NCI-H460 (cell line): ENCODE measurements around the gene KLHDC4. TPM values are rescaled to one million over a fixed set of nuclear protein-coding genes. Genes with fewer than 3 reads are reported as not detected.

Experiments
- DNase-seq: peaks from one replicate; pipeline ENCODE4 v3.0.0-alpha.2; 2016; ENCODE audit warnings: low read depth; ENCODE audit errors: extremely low read depth
- total RNA-seq: library from RNA; depleted of rRNA; stranded (reverse); fragments of >200 nt; shearing (Covaris generic); gene quantifications from 2 replicates; pipeline ENCODE4 v1.2.3, GENCODE V29; 2014; rRNA removed

Gene KLHDC4
- total RNA-seq, 1 experiment from 2014 or later, result 15.1 TPM

DNA sequence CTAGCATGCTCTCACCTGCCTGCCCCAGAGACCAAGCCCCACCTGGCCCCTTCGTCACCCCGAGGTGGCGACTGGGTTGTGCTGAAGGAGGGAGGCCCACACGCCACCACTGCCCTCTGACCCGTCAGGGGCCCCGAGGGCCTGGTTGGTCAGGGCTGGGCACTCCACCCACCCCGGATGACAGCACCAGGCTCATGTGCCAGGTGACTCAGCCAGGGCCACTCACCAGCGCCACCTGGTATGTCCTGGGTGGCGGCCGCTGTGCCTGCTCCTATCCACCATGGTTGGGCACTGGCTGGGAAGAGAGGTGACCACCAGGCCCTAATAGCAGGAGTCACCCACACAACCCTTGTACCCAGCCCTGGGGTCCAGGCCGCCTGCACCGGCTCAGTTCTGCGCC lies 94.6 kb downstream of the KLHDC4 start:
- DNase-seq, result no peak

DNA sequence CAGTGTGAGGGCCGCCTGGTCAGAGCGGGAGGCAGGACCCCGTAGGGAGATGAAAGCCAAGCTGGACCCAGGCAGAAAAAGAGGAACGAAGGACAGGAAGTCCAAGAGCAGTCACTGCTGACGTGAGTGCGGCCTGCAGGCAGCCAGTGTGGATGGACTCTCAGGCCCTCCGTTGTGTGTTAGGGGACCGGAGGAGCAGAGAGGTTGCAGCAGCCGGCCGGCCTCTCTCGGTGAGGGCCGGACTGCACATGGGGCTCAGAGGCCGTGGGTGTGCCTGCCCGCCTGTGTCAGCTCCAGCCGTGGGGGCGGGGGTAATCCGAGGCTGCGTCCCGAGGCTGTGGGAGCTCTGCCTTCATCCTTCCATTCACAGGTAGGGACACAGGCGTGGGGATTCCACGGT lies 96.1 kb downstream of the KLHDC4 start:
- DNase-seq, result no peak

DNA sequence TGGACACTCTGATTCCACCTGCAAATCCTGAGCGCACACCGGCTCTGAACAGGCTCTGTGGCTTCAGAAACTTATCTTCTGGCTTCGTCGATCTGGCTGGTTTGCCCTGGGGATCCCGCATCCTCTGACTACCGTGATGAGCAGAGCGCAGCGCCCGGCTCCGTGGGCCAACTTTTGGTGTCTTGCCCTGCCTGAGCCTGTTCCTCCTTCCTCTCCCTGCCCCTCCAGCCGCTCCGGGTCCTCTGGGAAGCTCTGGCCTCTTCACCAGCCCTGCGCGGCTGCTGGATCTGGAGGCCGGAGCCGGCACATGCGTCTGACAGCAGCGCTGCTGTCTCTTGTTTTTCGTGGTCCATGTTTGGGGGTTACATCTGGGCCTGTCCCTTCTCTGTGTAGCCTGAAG lies 97.8 kb downstream of the KLHDC4 start:
- DNase-seq, result no peak

DNA sequence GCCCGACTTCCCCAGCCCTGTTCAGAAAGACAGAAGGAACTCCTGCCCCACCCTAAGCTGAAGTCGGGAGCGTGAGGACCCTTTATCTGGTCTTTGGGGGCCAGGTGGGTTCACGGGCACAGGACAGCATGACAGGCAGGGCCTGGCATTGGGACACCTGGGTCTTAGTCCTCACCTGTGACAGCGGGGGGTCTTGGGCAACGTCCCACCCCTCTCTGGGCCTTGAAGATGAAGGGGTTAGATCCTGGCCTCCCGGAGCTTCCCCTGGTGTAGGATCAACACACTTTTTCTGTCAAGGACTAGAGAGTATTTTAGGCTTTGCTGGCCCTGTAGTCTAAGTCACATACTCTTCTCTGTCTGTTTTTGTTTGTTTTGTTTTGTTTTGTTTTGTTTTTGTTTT lies 98.3 kb downstream of the KLHDC4 start:
- no peak for DNase-seq

DNA sequence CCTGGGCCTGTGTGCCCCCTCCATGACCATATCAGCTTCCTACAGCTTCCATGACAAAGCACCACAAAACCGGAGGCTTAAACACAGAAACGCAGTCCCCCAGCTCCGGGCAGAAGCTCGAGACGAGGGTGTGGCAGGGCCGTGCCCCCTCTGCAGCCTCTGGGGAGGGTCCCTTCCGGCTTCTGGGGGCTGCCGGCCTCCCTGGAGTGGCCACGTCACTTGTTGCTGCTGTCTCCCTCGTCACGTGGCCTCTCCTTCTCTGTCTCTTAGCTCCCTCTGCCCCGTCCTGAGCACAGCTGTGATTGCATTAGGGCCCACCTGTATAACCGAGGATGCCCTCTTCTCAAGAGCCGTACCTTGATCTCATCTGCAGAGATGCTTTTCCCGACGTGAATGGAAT lies 98.9 kb downstream of the KLHDC4 start:
- no peak for DNase-seq

DNA sequence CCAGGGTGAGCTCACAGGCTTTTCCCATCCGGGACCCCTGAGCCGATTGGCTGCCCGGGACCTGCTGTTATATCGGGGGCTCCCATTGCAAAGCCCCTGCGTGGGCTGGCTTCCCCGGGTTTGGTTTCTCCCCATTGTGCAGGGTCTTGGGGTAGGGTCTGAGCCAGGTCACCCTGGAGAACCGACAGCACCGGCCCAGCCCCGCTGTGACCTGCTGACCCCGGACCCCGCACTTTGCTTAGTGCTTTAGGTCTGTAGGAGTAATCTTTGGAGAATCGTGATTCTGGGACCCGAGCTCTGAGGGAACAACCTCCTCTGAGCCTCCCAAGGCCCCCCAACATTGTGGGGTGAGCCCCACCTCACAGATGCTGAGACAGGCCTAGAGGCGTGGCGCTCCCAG lies 100.6 kb downstream of the KLHDC4 start:
- DNase-seq, result no peak

DNA sequence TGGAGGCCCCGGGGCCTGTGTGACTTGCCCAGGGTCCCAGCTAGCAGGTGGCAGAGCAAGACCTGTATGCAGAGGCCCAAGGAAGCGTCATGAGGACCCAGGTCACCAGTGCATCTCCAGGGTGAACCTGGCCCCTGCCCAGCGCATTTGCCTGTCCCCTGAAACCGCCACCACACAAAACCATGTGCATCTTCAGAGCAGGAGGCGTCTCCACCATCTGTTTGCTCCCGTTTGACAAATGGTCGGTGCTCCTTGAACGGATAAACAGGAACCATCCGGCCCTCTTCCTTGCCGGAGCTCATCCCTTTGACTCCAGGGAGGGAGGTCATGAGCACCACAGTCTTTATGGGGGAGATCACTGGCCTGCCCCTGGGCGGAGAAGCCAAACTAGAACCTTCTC lies 101.0 kb downstream of the KLHDC4 start:
- no peak for DNase-seq

DNA sequence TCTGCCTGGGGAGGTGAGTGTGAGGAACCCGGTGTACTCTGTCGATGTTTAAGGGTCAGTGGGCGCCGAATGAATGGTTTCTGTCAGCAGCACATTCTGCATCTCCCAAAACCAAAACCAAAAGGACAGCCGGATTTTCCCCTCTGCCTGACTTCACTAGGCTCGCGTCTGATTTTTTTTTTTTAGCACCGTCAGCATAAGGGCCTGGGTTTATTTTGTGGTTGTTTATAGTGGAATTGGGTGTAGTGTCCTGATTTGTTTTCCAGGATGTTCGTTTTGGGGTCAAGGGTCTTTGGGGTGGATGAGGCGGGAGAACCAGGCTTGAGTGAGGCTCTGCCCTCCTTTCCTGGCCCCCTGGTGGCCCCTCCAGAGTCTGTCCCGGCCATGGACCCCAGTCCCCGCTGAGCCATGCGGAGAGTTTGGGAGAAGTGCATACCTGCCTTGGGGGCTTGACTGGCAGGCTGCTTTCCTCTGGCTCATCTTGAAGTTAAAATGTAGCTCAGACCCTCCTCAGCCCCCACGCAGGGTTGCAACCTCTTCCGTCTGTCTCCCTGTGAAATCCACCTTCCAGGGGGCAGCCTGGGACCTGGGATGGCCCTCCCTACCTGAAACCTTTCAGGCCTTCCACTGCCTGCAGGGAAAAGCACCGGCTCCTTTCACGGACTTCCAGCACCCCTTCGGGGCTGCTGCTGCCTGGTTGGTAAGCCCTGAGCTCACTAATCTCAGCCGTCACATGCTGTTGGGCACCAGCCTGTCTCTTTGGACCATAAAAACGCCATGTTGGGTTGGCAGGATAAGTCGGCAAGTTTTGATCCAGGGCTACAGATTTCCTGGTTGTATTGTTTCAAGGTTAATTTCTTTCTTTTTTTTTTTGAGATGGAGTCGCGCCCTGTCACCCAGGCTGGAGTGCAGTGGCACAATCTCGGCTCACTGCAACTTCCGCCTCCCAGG lies 103.3 kb downstream of the KLHDC4 start:
- DNase-seq, result no peak

DNA sequence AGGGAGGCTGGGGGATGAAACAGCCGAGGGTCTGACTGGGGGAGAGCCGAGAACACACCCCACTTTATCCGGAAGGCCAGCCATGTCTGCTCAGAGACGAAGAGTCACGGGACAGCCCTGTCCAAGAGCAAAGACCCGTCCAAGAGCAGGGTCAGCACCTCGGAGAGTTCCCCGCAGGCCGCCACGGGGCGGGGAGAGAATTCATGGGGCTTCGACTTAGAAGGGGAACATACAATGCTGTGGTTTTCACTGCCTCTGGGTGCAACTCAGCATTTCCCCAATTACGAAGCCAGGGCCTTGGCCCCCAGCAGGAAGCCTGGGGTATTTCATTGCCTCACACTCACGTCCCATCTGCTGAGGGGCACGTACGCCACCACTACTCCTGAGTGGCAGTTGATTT lies 104.2 kb downstream of the KLHDC4 start:
- peak; percentile 9 for DNase-seq

DNA sequence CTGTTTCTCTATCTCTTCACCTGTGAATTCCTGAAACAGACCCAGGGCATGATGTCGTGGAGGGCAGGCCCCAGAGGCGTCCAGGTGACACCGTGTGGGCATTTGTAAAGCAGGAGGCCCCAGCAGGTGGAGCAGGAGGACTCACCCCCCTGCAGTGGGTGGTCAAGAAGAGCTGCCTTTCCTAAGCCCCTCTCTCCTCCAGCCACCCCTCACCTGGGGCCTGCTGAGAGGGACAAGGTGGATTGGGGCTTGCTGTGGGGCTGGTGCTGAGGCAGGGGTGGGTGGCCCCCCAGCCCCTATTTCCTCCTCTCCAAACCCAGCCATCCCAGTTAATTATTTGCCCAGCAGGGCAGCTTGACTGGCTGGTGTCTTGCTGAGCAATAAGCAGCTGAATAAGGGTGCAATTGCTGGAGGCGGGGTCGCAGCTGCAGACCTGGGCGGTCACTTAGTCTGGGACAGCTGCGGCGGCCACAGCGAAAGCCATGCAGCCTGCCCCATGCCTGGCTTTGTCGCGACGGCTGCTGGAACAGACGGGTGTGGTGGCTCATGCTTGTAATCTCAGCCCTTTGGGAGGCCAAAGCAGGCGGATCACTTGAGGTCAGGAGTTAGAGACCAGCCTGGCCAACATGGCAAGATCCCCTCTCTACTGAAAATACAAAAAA lies 107.1 kb downstream of the KLHDC4 start:
- no peak for DNase-seq

Other genes starting within 250 kb of the KLHDC4 start
- 0.67 and 0.72 TPM in 2 replicates for gene JPH3, start 163.5 kb downstream of the KLHDC4 start, total RNA-seq
- gene SLC7A5, start 103.5 kb upstream of the KLHDC4 start, total RNA-seq, result 222 and 239 TPM in 2 replicates
- gene CA5A, start 170.5 kb upstream of the KLHDC4 start, total RNA-seq, result 0.10 TPM in 1 of 2 replicates, not detected in the other
- 16.5 and 18.9 TPM in 2 replicates for gene BANP, start 185.4 kb upstream of the KLHDC4 start, total RNA-seq